ENCODE measurements around the gene TMEM131L.

GRCh38 chr4:153618833-153619232 lies 152.7 kb downstream of the TMEM131L start:
- TF ChIP-seq CTCF (conservative IDR thresholded peaks at IDR 0.05; ENCODE audit: low read length): no peak
- TF ChIP-seq EZH2phosphoT487 (IDR thresholded peaks at IDR 0.05; ENCODE audit: borderline replicate concordance): no peak
